Osteoblast (primary cell): ENCODE results near the gene P4HA2. TPM values are rescaled to one million over a fixed set of nuclear protein-coding genes. Genes with fewer than 3 reads are reported as not detected.
A peak's percentile ranks its signal among the peaks of the same experiment; 100 is the strongest.

Experiments
- DNase-seq: peaks from one replicate; pipeline ENCODE4 v3.0.0; 2011; ENCODE audit warnings: low spot score, mixed read lengths; ENCODE audit not compliant: insufficient read length; ENCODE audit errors: missing footprints
- H2AFZ ChIP-seq: 2 replicates; pipeline ENCODE4 v1.6.0; 2011; ENCODE audit warnings: mild to moderate bottlenecking, low read length
- H3K27ac ChIP-seq: 2 replicates; pipeline ENCODE4 v1.5.1; 2011; ENCODE audit warnings: mild to moderate bottlenecking, low read depth, low read length, moderate library complexity
- H3K27me3 ChIP-seq: 2 replicates; pipeline ENCODE4 v1.6.0; 2012; ENCODE audit warnings: mild to moderate bottlenecking, control low read depth, inconsistent platforms, low read length, moderate library complexity; ENCODE audit not compliant: insufficient read depth
- H3K36me3 ChIP-seq: 2 replicates; pipeline ENCODE4 v1.5.1; 2011; ENCODE audit warnings: mild to moderate bottlenecking, low read length, control low read depth, moderate library complexity; ENCODE audit not compliant: insufficient read depth
- H3K4me1 ChIP-seq: 2 replicates; pipeline ENCODE4 v1.5.1; 2011; ENCODE audit warnings: mild to moderate bottlenecking, low read length, control low read depth, moderate library complexity; ENCODE audit not compliant: insufficient read depth
- H3K4me2 ChIP-seq: 2 replicates; pipeline ENCODE4 v1.6.0; 2011; ENCODE audit warnings: mild to moderate bottlenecking, low read length; ENCODE audit not compliant: insufficient read depth
- H3K4me3 ChIP-seq: fragments of 200-600 bp; sonication (generic); 3 replicates; pipeline ENCODE4 v1.5.1; 2012; ENCODE audit warnings: mild to moderate bottlenecking, low read length, inconsistent platforms; ENCODE audit not compliant: insufficient read depth
- H3K79me2 ChIP-seq: 2 replicates; pipeline ENCODE4 v1.6.0; 2012; ENCODE audit warnings: mild to moderate bottlenecking, low read length, control low read depth, inconsistent platforms; ENCODE audit not compliant: insufficient read depth
- H3K9me3 ChIP-seq: 2 replicates; pipeline ENCODE4 v1.5.1; 2011; ENCODE audit warnings: low read depth, low read length, control low read depth
- H4K20me1 ChIP-seq: 2 replicates; pipeline ENCODE4 v1.6.0; 2012; ENCODE audit warnings: mild to moderate bottlenecking, low read length, control low read depth; ENCODE audit not compliant: insufficient read depth
- CTCF ChIP-seq: IDR thresholded peaks from 2 replicates; pipeline ENCODE4 v1.5.1; 2011; ENCODE audit warnings: mild to moderate bottlenecking, low read depth, low read length, moderate library complexity; ENCODE audit errors: extremely low read depth
- total RNA-seq: library from RNA; depleted of rRNA; stranded (reverse); fragments of >200 nt; gene quantifications from 2 replicates; pipeline ENCODE4 v1.2.3, GENCODE V29; 2012

P4HA2 gene
- total RNA-seq, 1 donor: 186 TPM

DNA sequence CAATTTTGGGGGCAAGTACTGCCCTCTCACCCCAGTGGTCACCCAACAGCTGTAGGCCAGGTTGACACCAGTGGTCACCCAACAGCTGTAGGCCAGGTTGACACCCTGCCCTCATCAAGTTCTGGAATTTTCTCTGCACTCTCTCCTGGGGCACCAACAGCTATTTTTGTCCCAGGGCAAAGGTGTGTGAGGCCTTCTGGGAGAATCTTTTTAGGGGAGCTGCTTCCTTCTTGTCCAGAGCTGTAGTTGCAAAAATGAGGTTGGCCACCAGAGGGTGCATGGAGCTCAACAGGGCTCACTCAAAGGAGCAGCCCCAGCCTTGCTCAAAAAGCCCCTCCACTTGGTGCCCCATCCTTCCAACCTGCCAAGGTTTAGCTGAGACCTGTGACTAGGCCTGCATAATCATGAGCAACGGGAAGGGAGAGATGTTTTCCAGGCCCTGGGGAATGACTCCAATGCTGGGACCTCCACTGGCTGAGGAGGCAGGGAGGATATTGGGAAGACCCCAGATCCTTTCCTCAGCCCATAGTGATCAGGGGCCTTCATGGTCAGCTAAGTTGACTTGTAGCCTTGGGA lies 10.6 kb upstream of the P4HA2 start:
- Histone ChIP-seq H3K4me2 (no peak overlapping the region), H3K4me1 (peaks cover 12% of the 10 kb centered on the region), H3K4me3 (no peak overlapping the region), H3K79me2 (no peaks in the 10 kb centered on the region), H3K27ac (peak overlapping the region; percentile 57), H3K9me3 (no peaks in the 10 kb centered on the region), H3K36me3 (no peaks in the 10 kb centered on the region), H4K20me1 (no peaks in the 10 kb centered on the region), H2AFZ (peak overlapping the region; percentile 6), H3K27me3 (no peaks in the 10 kb centered on the region)
- DNase-seq: peak; percentile 85
- TF ChIP-seq CTCF: peak; percentile 86

DNA sequence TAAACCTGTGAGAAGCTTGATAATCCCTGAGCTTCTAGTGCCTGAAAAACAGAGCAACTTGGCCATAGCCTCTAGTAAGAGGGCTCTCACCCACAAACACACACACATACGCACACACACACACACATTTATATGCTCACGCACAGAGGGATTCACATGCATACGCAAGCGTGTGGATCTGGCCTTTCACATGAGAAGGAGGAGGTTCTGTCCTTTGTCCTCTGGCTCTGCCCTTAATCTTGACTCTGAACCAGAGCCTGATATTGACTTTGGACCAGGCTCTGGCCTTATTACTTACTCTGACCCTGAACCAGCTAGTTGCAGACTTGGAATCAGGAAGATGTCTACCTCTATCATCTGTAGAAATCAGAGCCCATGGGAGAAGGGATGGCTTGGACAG lies 10.0 kb upstream of the P4HA2 start:
- DNase-seq: no peak
- no peak overlapping the region for H3K4me2 ChIP-seq
- no peaks in the 10 kb centered on the region for H3K79me2 ChIP-seq
- H3K36me3 ChIP-seq: no peaks in the 10 kb centered on the region
- H3K27me3 ChIP-seq: no peaks in the 10 kb centered on the region
- peak overlapping the region; percentile 57 for H3K27ac ChIP-seq
- TF ChIP-seq CTCF: no peak
- H3K9me3 ChIP-seq: no peaks in the 10 kb centered on the region
- H2AFZ ChIP-seq: peak overlapping the region; percentile 6
- peaks cover 12% of the 10 kb centered on the region for H3K4me1 ChIP-seq
- H4K20me1 ChIP-seq: no peaks in the 10 kb centered on the region
- H3K4me3 ChIP-seq: no peak overlapping the region

DNA sequence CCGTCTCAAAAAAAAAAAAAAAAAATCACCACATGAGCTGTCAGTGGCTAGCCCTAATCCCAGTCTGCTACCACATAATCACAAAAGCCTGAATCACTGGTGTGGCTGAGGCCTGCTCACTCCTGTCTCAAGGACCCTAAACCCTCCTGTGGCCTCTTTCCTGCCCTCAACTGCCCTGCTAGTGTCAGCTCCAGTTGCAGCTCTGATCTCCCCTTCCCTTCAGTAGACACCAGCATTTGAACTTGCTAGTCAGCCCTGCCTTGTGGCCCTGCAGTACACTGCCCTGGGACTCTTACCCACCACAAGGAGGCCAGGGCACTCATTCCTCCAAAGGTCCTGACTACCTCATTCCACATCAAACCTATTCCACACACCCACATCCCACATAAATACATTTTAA lies 9.5 kb upstream of the P4HA2 start:
- Histone ChIP-seq H3K4me2 (no peak overlapping the region), H4K20me1 (no peaks in the 10 kb centered on the region), H3K27me3 (no peaks in the 10 kb centered on the region), H3K79me2 (no peaks in the 10 kb centered on the region), H3K4me1 (peaks cover 12% of the 10 kb centered on the region), H3K36me3 (no peaks in the 10 kb centered on the region), H2AFZ (peak overlapping the region; percentile 93), H3K9me3 (no peaks in the 10 kb centered on the region), H3K27ac (peak overlapping the region; percentile 57), H3K4me3 (no peak overlapping the region)
- DNase-seq: no peak
- TF ChIP-seq CTCF: peak; percentile 40

DNA sequence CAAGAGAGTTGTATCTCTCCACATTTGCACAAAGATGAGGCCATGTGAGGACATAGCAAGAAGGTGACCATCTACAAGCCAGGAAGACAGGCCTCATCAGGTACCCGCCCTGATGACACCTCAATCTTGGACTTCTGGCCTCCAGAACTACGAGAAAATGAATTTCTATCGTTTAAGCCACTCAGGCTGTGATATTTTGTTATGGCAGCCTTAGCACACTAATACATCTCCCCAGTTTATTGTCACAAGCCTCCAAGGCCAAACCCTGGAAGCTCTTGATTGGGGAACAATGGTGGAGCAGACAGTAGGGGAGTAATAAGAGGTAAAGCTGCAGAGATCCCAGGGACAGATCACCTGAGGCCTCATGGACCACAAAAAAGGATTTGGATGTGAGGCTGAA lies 7.7 kb upstream of the P4HA2 start:
- no peaks in the 10 kb centered on the region for H3K27me3 ChIP-seq
- no peaks in the 10 kb centered on the region for H4K20me1 ChIP-seq
- no peak overlapping the region for H2AFZ ChIP-seq
- no peak overlapping the region for H3K4me2 ChIP-seq
- H3K27ac ChIP-seq: no peak overlapping the region
- H3K9me3 ChIP-seq: no peaks in the 10 kb centered on the region
- no peaks in the 10 kb centered on the region for H3K36me3 ChIP-seq
- H3K4me1 ChIP-seq: peaks cover 12% of the 10 kb centered on the region
- H3K79me2 ChIP-seq: no peaks in the 10 kb centered on the region
- no peak for TF ChIP-seq CTCF
- no peak for DNase-seq
- no peak overlapping the region for H3K4me3 ChIP-seq
